Mesenteric fat pad (tissue), 1 donor: Measurements from ENCODE around the gene ZMIZ1. TPM values are rescaled to one million over a fixed set of nuclear protein-coding genes. Genes with fewer than 3 reads are reported as not detected.
A peak's percentile ranks its signal among the peaks of the same experiment; 100 is the strongest.
"Not testable (repeated sequence)": the region's sequence is repeated elsewhere in the genome, so short reads cannot be mapped to it uniquely, and the experiment has no call there.

ENCODE experiments used
- DNase-seq: peaks from one replicate; pipeline ENCODE4 v3.0.0-alpha.2; 2020; ENCODE audit warnings: low spot score
- total RNA-seq: library from RNA; stranded (reverse); fragmentation: NEBNext Ultra II Directional; extraction: Animal tissue kit (Norgen Biotek cat#: 25700); gene quantifications from one replicate; pipeline ENCODE4 v1.2.1, GENCODE V29; 2021
- donor health status: DM: yes; HTN: yes; CAD: no.

Gene ZMIZ1
- total RNA-seq, 1 donor from 2014 or later, result 81.1 TPM

DNA sequence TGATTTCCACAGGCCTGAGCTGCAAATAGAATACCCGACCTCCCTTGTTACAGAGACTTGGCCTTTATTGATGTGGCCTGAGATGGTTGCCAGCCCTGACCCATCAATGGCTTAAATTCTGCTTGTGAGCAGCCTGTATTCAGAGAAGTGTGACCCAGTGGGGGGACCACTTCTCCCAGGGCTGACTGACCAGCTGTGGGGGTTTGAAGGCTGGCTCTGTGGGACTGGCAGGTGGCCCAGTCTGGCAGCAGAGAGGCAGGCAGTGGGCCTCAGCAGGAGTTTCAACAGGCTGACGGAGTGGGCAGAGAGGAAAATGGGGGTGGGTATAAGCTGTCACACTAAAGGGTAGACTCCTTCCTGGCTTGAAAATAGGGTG lies 266.3 kb downstream of the ZMIZ1 start:
- DNase-seq, result no peak

- DNase-seq, result no peak
Measured at GRCh38 chr10:79335470-79336235, 266.9 kb downstream of the ZMIZ1 start.

GRCh38 chr10:79336276-79336675 lies 267.5 kb downstream of the ZMIZ1 start:
- no peak for DNase-seq

DNA sequence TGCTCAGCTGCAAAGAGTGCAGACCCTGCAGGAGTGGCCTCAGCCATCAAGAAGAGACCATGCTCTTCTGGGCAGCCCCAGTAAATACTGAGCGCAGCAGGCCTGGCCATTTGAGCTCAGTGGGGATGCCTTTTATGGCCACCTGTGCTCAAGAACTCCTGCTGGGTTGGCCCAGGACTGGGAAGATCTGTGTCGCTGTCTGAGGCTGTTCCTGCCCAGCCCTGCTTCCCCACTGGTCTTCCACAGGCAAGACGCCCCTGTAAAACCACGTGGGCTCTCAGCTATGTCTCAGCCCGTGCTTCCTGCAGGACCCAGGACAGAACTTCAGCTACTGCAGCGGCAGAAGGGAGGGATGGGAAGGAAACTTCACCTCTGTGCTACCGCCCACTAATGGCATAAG lies 268.0 kb downstream of the ZMIZ1 start:
- DNase-seq, result no peak

DNA sequence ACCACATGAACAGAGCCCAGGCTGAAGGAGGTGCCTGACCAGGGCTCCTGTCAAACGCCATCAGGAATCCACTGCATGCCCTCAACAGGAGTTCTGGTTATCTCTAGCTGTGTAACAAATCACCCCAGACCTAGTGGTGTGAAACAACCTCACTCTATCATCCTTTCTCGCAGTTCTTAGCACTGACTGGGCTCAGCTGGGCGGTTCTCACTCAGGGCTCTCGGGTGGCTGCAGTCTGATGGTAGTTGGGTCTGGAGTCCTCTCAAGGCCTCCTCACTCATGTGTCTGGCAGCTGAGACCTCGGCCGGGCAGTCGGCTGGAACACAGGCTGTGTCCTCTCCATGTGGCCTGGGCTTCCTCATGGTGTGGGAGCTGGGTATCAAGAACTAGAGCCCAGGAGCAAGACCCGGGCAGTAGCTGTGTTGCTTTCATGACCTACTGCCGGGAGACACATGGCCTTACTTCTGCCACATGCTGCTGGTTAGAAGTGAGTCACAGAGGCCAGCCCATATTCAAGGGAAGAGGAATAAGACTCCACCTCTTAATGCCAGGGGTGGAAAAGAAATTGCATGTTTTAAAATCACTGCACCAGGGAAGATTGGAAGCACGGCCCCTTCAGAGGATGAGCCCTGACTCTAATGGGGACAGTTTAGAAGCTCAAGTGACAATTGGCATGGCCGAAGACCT lies 269.2 kb downstream of the ZMIZ1 start:
- DNase-seq, result not testable (repeated sequence)

DNA sequence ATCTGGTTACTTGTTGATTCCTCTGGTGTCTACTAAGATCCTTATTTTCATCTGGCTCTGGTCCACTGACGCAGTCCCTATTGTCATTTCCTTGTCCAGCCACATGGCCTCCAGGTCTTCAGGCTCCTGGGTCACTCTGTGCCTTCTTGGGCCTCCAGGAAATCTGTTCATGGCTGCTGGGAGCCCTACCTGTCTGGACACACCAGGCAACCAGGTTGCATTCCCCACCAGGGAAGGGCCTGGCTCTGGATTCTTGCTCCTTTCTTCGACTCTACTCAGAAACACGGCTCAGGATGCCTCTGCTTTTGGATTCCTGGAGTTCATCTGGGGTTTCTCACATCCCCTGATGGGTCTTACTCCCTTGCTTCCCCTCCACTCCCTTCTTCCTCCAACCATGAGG lies 270.5 kb downstream of the ZMIZ1 start:
- peak; percentile 28 for DNase-seq

- peak; percentile 68 for DNase-seq
Measured at GRCh38 chr10:79340646-79341244, 272.0 kb downstream of the ZMIZ1 start.

DNA sequence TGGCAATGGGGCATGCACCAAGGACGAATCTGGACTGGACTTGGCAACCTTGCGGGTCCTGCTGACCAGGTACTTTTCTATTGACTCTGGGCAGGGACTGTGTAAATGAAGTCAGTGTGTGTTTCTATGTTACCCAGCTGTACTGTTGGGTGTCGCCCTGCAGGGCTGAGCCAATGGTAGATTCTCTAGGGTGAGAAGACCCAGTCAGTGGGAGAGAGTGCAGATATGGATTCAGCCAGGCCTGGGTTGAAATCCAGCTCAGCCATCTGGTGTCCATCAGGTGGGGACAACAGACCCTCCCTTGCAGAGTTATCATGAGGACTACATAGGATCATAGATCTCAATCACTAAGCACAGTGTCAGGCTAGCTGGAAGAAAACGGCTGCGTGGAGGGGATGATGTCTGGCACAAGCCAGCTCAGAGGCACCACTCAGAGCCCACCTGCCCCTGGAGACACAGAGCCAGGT lies 273.6 kb downstream of the ZMIZ1 start:
- peak; percentile 75 for DNase-seq

DNA sequence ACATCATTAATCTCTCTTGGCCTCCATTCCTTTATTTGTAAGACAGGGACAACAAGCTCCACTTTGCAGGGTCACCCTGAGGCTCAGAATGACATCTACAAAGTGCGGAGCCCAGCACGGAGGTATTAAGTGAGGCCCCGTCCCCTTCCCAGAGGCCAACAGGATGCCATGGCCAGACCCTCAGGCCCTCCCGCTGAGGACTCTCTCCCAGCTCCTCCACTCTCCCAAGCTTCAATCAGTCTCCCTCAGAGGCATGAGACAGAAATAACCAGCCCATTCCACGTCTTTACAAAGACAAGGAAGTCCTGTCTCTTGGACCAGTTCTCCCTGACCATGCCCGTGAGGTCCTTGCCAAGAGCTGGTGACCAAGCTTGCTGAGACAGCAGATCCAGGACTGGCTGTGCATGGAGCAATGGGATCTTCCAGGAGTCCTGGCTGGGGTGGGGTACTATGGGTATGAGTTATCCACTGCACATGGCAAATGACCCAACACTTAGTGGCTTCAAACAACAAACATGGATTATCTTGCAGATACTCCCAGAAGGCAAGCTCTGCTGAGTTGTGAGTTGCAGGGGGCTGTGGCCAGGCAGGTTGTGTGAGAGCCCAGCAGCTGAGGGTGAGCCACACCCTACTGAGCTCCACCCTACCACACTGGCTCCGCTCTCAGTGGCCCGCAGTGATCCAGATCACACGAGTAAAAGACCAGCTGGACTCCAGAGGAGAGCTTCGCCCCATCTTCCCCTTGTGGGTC lies 274.2 kb downstream of the ZMIZ1 start:
- peak; percentile 72 for DNase-seq

DNA sequence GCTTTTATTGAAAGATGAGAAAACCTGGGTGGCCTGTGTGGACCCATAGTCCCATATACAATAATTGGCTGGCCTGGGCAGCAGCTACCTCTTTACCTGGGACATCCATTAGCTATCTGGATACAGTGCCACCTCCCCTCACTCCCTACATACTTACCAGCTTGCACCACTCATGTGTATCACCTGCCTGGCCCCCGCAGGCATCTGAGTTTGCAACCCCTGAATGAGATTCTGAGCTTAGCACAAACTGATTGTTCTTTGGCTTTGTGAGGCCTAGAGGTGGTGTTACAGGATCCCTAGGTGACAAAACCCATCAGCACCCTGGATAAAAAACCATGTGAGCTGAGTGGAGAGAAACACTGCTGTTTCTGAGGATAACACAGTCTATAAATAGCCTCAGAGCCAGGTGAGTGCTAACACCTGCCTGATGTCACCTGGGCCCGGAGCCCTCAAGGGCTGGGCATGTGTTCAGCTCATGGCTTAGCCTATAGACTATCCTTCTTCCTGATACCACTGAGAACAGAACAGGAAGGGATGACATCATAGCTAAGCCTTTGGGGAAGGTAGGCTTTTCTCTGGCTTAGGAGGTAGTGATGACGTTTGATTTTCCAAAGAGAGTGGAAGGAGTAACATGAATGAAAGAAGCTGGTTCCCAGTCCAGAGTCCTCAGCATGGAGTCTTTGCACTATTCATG lies 275.9 kb downstream of the ZMIZ1 start:
- DNase-seq, result peak; percentile 60

DNA sequence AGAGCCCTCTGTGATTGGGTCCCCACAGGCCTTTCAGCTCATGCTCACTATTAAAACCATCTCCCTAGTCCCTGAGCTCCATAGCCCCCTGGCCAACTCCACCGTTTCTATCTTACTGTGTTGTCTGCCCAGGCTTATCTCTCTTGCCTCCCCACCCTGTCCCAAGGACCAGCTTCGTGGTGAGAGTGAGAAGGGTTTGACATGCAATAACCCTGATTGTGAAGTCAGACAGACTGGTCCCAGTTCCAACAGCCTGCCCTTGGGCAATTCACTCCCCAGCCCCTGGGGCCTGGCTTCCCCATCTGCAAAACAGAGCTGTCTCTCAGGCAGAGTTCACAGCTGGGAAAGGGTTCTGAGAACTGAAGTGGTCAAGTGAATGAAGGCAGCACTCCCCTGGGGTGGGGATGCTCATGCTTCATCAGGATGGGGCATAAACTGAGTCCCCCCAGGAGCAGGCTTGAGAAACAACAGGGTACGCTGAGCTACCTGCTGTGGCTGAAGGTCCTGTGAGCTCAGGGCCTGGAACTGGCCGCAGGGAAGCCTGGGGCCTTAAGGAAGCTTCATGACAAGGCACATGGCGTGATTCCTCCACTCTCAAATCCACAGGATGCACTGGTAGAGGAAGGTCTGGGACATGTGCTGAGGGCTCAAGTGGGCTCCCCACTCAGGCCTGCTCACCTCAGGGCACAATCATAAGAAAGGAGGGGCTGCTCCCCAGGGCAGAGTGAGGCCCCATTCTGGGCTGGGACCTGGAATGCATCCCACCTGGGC lies 276.7 kb downstream of the ZMIZ1 start:
- peak; percentile 64 for DNase-seq

DNA sequence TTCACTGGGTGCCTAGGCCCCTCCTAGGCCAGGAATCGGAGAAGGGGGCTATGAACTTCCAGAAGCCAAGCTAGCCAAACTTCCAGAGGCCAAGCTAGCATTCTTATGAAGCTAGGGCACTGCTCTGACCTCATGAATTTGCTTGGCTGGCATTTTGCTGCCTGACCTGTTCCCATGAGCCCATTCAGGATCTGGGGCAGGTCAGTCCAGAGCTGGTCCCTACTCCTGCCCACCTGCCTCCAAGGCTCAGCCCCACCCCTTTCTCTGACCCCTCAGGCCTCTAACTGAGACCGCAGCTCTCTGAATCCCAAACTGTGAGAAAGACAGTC lies 277.2 kb downstream of the ZMIZ1 start:
- no peak for DNase-seq

DNA sequence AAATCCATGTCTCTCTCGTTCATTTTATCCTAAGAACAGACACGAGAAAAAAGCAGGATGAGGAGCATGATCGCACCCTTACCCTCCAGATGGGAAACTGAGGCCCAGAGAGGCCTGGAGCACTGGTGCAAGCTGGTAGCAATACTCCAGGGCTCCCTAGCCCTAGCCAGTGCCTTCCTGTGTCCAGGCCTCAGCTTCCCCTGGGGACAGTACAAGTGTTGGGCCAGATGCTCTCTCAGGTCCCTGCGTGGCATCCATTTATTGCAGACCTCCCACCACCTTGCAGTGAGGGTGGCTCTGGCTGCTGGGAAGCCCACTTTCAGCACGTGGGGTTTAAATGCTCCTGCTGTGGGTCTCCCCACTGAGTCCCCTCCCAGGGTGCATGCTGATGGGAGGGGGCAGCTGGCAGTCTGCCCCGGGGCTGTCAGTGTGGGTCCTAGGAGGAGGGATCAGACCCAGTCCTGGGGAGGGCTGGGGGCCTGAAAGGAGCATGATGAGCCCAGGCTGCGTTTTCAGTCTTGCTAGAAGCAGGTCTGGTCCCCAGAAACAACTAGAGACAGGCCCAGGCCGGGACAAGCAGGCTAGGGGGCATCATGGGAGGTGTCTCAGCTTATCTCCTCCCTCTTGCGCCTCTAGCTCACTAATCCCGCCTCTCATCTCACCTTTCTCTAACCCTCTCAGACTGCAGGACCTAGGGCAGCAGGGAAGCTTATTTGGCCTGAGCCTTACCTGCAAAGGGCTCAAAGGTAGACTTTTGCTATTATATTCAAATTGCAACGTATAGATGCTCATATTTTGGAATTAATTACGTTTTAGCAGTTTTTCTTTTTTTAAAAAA lies 277.8 kb downstream of the ZMIZ1 start:
- peak; percentile 76 for DNase-seq

- DNase-seq, result peak; percentile 99
Measured at GRCh38 chr10:79347226-79347893, 278.6 kb downstream of the ZMIZ1 start, which contains the start of gene PPIF. Gene PPIF, plus strand, starts transcription at chr10:79347469. Its CDS starts 80 bp downstream, at chr10:79347549.

DNA sequence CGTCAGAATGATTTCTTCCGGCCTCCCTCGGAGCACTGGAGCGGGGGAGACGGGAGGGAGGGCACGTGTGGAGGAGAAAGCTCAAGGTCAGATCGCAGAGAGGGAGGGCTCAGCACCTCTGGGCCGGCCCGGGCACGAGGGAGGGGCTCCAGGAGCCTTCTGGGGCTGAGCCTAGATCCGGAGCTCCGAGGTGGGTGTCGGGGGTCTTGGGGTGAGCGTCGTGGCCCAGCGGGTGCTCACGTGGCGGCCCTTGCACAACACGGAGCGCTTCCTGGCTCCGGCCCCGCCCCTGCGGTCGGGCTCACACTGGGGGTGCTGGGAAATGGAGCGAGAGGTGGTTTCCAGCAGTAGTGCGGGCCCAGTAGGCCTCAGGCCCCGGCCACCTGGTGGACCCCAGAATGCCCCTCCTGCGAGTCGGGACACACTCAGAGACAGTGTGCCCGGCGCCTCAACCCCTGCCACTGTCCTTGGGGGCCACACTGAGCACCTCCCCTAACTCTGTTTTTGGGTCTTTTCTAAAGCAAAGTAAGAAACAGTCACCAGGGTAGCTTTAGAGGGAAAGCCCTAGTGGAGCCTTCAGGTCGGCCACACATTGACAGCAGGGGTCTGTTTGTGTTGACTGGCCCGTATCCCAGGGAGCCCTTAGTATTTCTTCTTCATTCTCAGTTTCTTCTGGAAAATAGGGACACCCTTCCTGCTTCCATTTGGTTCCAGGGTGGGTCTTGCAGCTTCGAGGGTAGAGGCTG lies 279.3 kb downstream of the ZMIZ1 start:
- DNase-seq, result peak; percentile 94

- peak; percentile 68 for DNase-seq
Measured at GRCh38 chr10:79348640-79348988, 279.8 kb downstream of the ZMIZ1 start.

DNA sequence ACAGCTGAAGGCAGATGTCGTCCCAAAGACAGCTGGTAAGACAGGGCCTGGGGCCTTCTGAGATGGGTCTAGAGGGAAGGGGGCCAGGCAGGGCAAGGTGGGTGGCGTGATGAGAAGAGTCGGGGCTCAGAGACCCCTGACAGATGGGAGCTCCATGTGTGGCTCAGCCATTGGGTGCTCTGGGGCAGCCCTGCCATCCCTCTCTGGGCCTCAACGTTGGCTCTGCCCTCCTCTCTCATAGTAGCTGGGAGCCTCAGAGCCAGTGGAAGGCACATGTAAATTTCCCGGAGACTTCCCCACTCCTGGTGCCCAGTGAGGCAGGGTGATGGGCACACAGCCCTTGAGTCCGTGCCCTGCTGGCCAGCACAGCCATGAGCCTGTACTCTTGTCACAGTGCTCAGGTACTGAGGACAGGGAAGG lies 280.3 kb downstream of the ZMIZ1 start:
- peak; percentile 74 for DNase-seq
